ENCODE results near the gene RBFOX1.

RBFOX1 gene

DNA sequence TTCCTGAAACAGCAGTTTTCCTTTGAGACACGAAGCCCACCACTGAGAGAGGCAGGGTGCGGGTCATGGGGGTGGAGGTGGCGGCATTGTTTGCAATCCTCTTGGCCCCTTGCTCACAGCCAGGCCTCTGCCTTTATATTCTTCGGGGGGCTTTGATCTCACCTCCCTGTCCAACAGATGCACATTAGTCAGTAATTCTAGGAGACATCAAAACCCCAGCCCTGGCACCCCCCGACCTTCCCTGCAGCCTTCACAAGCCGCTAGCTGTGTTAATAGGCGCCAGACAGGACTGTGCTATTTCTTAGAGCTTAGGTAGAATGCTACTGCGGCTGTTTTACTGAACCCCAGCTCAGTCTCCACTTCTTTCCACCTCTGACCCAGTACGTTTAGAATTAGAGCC is 212.6 kb downstream of the RBFOX1 start:
- no peak for DNase-seq

DNA sequence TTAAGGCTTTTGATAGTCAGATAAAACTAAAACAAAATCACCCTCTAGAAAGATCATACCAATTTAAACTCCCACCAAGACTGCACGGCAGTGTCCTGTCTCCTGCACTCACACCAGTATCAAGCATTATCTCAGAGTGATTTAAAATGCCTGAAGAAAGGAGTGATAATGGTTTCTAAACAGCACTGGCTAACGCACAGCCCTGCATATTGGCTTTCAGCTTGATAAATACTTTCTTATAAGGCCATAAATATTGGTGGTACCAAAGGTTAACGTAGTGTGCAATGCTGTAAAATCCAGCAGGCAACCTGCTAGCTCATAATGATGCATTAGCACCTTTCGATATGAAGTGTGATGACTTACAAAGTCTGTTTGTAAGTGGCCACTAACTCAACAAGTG is 214.3 kb downstream of the RBFOX1 start:
- no peak for DNase-seq

GRCh38 chr16:7547736-7548135 is 215.1 kb downstream of the RBFOX1 start:
- no peak for DNase-seq

- DNase-seq, result no peak
Observed at GRCh38 chr16:7548796-7549318, 216.2 kb downstream of the RBFOX1 start.

DNA sequence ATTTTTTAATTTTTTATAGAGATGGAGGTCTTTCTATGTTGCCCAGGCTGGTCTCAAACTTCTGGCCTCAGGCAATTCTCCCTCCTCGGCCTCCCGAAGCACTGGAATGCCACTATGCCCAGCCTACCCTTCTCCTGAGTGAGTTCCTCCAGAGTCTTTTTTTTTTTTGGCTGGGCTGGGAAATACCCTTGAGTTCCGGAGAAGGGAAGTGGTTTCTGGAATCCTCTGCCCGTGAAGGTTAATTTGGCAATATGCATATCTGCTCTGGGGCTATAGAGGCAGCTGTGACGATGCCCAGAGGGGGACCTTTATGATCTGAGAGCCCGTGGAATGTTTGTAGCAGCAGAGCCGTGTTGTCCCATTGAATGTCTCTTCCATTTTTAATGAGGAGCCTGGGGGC is 217.5 kb downstream of the RBFOX1 start:
- DNase-seq, result no peak

DNA sequence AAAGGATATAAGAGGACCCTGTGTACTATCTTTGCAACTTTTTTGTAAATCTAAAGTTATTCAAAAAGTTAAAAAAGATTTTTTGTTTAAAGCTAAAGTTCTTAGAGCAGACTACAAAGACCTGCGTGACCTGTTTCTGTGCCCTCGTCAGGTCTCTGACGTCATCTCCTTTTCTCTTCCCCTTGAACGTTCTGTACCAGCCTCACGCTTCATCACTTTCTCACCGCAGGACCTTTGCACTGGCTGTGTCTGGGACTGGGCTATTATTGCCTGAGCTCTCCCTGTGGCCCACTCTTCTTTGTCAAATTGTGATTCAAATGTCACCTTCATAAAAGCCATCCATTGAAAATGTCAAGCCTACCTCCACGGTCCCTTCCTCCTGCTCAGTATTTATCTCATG is 222.8 kb downstream of the RBFOX1 start:
- DNase-seq, result no peak

DNA sequence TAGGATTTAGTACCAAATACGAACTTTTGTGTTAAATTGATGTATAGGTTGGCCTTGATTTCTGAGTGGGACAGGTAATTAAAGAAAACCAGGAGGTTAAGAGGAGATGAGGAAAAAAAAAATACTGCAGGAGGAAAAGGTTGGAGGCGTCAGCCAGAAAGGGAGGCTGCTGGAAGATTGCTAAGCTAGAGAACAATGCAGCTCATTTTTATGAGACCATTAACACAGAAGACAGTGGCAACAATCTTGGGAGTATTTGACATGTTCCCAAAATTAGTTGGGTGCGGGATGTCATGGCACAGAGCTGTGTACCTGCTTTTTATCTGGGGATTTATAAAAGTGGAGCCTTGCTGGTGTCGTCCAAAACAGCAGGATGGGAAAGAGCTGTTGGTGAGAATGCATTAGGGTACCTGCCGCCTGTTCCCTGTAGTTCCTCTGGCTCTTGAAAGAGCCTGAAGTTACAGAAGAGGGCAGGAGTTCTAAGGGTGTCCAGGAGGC is 229.3 kb downstream of the RBFOX1 start:
- DNase-seq, result no peak

DNA sequence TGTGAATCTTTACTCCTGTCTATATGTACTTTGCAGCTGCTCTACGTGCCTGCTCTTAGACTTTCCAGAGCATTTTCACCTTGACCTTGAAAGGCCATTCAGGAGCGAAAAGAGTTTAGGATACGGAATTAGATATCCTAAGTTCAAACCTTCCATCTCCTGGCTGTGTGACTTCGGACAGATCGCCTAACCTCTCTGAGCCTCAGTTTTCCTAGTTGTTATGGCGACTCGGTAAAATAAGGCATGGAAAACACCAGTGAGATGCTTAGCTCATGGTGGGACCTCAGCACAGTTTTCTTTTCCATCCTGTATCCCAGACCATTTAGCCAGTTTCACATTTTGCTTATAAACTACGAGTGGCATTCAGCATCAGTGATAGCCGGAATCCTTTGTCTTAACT is 233.7 kb downstream of the RBFOX1 start:
- DNase-seq, result no peak

DNA sequence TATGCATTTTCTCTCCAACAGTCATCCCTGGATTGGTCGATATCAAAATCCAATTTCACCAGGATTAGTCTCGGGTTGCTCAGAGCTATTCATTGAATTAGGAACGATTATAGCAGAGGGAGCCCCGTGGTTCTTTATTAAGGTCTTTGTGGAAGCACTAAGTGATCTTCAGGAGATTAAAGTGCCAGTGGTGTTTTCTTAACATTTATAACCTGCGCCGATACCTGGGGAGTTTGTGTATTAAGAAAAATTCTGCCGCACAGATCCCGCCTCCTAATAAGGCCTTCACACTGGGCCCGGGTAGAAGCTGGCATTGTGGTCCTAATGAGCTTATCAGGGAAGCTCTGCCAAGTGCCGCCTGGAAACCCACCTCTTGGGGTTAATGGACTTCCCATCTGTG is 238.7 kb downstream of the RBFOX1 start:
- DNase-seq, result no peak

DNA sequence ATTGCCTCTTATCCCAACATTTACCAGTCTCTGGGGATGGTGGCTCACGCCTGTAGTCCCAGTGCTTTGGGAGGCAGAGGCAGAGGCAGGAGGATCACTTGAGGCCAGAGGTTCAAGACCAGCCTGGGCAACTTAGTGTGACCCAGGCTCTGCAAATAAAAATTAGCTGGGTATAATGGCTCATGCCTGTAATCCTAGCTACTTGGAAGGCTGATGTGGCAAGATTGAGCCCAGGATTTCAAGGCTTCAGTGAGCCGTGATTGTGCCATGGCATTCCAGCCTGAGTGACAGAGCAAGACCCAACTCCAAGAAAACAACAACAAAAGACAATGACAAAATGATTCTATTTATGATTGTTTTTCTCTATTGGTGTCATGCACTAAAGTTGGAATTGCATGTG is 244.9 kb downstream of the RBFOX1 start:
- DNase-seq, result no peak

GRCh38 chr16:7579454-7579853 is 246.8 kb downstream of the RBFOX1 start:
- no peak for DNase-seq

DNA sequence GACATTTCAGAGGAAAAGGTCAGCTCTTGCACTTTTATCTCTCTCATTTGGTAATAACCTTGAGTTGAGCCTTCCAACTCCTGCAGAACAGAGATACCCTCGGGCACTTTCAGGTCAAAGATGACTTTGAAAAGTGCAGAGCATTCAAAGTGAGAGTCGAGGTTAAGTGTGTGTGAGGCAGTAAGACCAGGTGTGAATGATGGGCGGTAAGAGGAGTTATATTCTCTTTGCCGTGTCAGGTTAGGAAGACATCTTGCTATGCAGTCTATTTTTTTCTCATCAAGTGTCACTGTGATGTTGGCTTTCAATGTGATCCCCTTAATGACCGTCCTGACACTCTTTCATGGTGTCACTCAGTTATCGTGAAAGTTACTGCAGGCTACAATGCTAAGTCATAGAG is 248.5 kb downstream of the RBFOX1 start:
- DNase-seq, result no peak

DNA sequence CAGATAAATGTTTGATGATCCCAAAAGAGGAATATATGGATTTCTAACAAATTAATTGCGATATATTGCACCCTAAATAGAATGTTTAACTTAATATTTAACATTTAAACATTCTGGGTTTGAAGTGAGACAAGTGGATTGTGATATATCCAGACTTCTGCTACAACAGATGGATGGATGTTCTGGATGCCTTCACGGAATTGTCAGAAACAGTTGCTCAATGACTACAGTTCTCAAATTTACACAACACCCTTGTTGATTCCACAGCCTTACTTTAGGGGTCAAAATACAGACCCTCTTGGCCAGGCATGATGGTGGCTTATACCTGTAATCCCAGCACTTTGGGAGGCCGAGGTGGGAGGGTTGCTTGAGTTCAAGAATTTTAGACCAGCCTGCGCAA is 250.8 kb downstream of the RBFOX1 start:
- no peak for DNase-seq

DNA sequence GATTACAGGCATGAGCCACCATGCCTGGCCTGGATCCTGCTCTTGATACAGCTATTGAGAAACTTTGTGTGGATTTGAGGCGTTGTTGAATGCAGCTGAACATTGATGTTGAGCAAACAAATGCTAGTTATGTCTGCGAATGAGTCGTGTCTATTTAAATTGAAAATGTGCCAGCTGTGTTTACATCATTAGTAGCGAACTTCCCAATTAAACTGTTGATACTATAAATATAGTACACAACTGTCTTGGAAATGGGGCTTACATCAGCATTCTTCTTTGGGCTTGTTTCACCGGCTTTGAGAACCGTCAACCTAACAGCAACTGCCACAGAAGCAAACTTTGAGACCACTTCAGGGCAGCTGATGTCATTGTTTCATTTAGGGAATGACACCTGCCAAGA is 251.9 kb downstream of the RBFOX1 start:
- no peak for DNase-seq

DNA sequence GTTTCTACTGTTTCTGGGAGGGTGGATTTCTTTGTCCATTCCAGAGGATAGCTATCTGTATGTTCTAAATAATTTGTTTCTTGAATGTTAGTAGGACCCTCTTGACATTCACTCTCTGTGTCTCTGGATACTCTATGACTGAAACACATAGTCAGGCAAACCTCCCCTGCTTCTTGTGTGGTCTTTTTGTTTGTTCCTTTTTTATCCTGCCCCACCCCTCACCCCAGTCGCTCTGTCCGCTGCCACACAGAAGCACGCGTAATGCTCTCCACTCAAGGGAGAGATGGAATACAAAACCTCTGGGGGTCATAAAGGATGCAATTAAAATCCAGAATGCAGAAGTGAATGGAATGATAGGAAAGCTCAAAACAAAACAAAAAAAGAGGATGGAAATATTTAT is 253.1 kb downstream of the RBFOX1 start:
- no peak for DNase-seq

DNA sequence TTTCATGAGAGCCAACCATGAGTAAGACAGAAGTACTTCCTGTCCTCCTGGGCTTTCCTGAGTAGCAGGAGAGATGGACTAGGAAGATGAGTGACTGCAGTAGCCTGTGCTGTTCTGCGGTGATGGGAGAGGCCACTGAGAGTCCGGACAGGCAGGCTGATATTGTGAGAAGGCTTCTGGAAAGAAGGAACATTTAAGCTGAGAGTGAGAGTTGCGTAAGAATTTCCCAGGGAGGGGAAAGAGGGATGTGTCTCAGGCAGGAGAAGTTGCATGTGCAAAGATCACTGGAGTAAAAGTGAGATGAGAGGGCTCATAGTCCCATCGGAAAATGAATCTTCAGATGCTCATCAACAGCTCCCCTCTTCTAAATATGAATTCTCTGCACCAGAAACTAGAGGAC is 258.3 kb downstream of the RBFOX1 start:
- DNase-seq, result no peak

GRCh38 chr16:7596308-7596707 is 263.7 kb downstream of the RBFOX1 start:
- no peak for DNase-seq

DNA sequence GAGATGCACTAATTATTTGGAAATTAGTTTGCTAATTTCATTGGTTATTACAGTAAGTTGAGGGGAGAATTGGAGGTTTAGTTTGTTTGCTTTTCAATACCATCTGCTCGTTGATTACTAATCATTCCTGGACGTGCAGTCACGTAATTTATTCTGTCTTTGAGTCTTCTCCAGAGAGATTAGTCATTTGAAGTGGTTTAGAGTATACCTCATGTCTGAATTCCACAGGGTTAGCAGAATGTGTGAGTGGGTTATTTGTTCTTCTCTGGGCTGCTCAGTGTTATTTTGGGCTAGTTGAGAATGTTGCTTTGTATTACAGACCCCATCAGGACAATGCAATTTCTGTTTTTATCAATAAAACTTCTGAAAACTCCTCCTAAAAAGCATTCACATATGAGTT is 265.0 kb downstream of the RBFOX1 start:
- DNase-seq, result no peak

DNA sequence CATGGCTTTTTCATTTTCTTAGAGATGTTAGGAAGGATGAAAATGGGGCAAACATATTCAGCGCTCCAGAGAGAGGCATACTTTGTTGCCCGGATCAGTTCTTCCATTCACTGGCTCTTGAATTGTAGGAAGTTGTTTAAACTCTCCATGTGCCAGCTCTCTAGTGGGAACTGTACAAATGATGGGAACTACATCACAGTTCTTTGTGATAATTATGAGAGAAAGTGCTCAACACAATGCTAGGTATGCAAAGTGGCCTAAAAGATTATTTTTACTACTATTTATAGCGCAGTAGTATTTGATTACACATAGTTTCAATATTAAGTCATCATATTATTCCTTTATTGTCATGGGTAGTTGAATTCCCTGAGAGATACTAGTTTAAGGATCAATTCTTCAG is 268.5 kb downstream of the RBFOX1 start:
- DNase-seq, result no peak

- no peak for DNase-seq
Observed at GRCh38 chr16:7602291-7602950, 269.8 kb downstream of the RBFOX1 start.

DNA sequence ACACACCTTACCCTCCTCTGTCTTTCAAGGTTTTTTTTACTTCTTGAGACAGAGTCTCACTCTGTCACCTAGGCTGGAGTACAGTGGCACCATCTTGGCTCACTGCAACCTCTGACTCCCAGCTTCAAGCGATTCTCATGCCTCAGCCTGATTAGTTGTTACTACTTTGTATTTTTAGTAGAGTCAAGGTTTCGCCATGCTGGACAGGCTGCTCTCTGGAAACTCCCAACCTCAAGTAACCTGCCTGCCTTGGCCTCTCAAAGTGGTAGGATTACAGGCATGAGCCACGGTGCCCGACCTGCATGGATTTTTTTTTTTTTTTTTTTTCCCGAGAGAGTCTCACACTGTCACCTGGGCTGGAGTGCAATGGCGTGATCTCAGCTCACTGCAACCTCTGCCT is 273.2 kb downstream of the RBFOX1 start:
- no peak for DNase-seq

DNA sequence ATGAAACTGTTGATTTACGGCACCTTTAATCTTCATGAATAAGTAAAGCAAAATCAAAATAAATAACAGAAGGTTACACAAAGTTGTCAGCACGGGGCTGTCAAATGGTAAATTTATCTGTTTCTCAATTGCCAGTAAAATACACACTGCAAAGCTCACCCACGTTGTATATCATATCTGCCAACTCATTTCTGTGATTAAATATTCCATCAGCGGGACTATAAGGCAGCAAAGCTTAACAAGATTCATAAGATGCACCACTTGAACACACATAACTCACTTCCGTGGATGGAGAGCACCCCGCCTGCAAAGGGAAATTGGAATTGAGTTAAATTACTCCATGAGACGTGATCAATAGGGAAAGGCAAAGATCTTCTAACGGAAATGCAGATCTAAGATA is 280.0 kb downstream of the RBFOX1 start:
- no peak for DNase-seq

- no peak for DNase-seq
Observed at GRCh38 chr16:7613518-7613917, 280.9 kb downstream of the RBFOX1 start.

DNA sequence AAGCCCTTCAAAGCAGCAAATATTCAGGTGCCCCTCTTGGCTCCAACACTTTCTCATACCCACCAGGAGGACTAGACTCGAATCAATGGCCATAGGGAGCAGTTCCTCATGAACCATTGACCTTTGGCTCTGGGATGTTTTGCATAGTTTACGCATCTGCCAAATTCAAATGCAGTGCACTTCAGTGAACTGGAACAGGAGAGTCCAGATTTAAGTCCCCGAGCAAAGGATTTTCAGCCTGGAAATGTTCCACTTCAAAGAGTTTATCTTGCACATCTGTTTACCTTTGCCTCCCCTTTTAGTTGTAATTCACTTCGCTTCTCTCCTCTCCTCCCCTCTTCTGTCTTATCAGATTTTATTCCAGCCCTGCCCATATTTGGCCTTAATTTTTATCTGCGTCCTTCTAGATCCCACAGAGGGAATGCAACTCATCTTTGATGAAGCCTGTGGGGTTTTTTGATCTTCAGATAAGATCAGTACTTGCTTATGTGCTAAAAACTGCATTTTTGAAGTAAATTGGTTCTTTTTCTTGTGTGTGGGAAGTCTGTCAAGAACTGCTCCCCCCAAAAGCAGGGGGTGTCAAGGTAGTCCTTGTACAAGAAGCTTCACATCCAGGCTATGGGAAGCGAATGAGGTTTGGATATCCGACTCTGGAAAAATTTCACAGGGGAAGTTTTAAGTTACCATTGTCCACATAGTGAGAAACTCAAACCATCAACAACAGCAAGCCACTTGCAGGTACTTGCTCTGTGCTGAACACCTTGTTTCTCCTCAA is 281.6 kb downstream of the RBFOX1 start:
- DNase-seq, result no peak
